Activated T-cell treated with anti-CD3 and anti-CD28 coated beads, Interleukin-2, amount 50 U/mL, for 72 hours (primary cell): ENCODE data around the gene WFIKKN2. TPM values are rescaled to one million over a fixed set of nuclear protein-coding genes. Genes with fewer than 3 reads are reported as not detected.

Experiments
- ATAC-seq, 2 donors: fragments of 150-1000 bp; cut with Tn5 transposase; replicated peaks in 1 of 2; 2 replicates each; pipeline ENCODE4 v1.10.0; 2021; ENCODE audit warnings: moderate library complexity in 2 of 2, mild to moderate bottlenecking in 1 of 2
- DNase-seq, 2 donors: peaks; one replicate each; pipeline ENCODE4 v3.0.0; 2021 to 2022; ENCODE audit warnings: mixed read lengths in 1 of 2
- H3K27ac Mint-ChIP-seq: one replicate; pipeline ENCODE4 v1.8.0; 2022; ENCODE audit warnings: mild to moderate bottlenecking, moderate library complexity, mixed read lengths
- H3K27me3 Mint-ChIP-seq: one replicate; pipeline ENCODE4 v1.8.0; 2022; ENCODE audit warnings: low read depth, mixed read lengths
- H3K36me3 Mint-ChIP-seq, 2 donors: one replicate each; pipeline ENCODE4 v1.8.0; 2022; ENCODE audit warnings: mixed read lengths in 2 of 2, mild to moderate bottlenecking in 1 of 2; ENCODE audit not compliant: insufficient read depth in 2 of 2
- H3K4me1 Mint-ChIP-seq: one replicate; pipeline ENCODE4 v1.8.0; 2022; ENCODE audit warnings: low read depth, mixed read lengths
- H3K4me3 Mint-ChIP-seq, 2 donors: one replicate each; pipeline ENCODE4 v1.8.0; 2022; ENCODE audit warnings: mild to moderate bottlenecking in 2 of 2, mixed read lengths in 2 of 2, moderate library complexity in 2 of 2
- H3K9me3 Mint-ChIP-seq, 2 donors: one replicate each; pipeline ENCODE4 v1.8.0; 2022; ENCODE audit warnings: mixed read lengths in 2 of 2
- total RNA-seq, 2 donors: library from RNA; stranded (reverse); gene quantifications; one replicate each; pipeline ENCODE4 v1.2.3, GENCODE V29; 2022

Gene WFIKKN2
- total RNA-seq, 2 donors from 2014 or later, result not detected

DNA sequence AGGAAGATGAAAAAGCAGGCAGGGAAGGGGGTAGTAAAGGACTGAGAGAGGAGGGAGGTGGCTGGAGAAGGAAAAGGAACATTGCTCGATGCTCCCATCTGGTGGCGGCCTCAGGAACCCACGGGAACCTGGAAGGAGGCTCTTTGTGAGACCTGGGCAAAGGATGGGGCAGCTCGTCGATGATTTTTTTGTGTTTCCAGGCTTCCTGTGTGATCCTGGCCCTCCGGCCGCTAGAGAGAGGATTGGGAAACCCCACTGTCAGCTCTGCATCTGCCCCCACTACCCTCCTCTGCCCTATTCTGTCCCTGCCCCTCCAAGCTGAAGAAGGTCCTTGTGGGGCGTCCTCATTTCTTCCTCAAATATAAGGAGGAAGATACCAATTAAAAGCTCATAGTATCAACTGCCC lies 6.6 kb downstream of the WFIKKN2 start:
- Mint-ChIP-seq H3K4me1 (no peaks in the 10 kb centered on the region), H3K27ac (no peak overlapping the region), H3K9me3 (no peaks in the 10 kb centered on the region), H3K36me3 (no peaks in the 10 kb centered on the region), H3K27me3 (no peaks in the 10 kb centered on the region), H3K4me3 (no peak overlapping the region)
- peak; percentile 69 to 72 for ATAC-seq
- DNase-seq, result peak; percentile 56 to 65

DNA sequence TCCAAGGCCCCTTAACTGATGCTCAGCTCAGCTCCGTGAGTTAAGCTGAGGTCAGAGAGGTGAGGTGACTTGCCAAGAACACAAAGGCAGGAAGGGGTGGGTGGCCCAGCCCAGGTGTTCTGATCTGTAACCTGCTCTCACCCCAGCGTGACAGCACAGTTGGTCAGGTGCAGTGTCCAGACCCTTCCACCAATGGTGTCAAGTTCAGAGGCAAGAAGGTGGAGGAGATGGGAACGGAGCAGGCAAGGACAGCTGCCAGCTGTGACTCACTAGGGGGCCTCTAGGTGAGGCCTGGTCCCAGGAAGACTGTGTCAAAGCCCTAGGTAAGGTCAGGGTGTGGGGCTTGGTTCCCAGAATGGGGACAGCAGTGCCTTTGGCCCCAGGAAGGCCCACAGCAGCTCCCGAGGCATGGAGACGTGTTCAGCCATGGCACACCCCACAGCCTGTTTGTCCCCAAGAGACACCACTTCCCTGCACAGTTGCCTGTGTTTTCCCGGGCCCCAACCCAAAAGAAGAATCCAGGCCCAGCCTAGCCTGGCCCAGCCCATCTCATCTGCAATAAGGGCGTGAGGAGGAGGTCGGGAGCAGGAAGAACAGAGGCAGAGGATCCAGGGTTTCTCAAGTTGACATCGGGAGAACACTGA lies 7.2 kb downstream of the WFIKKN2 start:
- no peaks in the 10 kb centered on the region for H3K9me3 Mint-ChIP-seq
- H3K27ac Mint-ChIP-seq, result no peak overlapping the region
- H3K4me3 Mint-ChIP-seq, result no peak overlapping the region
- no peak for DNase-seq
- no peaks in the 10 kb centered on the region for H3K36me3 Mint-ChIP-seq
- no peak for ATAC-seq
- no peaks in the 10 kb centered on the region for H3K4me1 Mint-ChIP-seq
- no peaks in the 10 kb centered on the region for H3K27me3 Mint-ChIP-seq

DNA sequence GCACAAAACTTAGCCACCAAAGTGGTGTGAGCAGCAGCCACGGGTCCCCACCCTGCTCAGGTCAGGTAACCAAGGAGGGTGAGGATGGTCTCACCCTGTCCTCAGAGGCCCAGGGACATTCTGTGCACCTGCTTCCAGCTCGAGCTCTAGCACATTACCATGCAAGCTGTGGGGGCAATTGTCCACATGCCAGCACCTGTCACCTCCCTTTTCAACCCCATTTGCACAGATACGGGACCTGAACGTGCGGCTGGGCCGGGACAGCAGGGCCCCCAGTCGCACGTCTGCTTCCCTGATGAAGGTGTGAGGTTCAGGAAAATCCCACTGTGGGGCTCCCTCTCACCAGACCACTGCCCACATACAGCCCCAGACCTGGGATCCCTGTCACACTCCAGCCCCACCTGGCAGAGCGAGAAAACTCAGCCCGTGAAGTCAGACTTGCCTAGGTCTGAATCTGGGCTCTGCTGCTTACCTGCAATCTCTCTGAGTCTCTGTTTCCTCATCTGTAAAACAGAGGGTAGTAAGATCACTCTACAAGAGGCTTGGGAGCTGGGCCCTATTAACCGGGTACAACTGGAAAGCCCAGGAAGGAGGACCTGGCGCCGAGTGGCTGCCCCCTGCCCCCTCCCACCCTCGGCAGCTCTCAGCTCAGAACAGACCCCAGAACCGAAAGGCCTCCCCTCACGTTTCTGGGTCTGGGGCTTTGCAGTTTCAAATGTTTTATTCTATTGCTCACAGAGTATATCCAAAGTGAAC lies 7.9 kb downstream of the WFIKKN2 start:
- H3K27ac Mint-ChIP-seq, result no peak overlapping the region
- H3K4me3 Mint-ChIP-seq, result no peak overlapping the region
- no peaks in the 10 kb centered on the region for H3K36me3 Mint-ChIP-seq
- no peak for DNase-seq
- H3K4me1 Mint-ChIP-seq, result no peaks in the 10 kb centered on the region
- no peaks in the 10 kb centered on the region for H3K27me3 Mint-ChIP-seq
- H3K9me3 Mint-ChIP-seq, result no peaks in the 10 kb centered on the region
- ATAC-seq, result no peak

DNA sequence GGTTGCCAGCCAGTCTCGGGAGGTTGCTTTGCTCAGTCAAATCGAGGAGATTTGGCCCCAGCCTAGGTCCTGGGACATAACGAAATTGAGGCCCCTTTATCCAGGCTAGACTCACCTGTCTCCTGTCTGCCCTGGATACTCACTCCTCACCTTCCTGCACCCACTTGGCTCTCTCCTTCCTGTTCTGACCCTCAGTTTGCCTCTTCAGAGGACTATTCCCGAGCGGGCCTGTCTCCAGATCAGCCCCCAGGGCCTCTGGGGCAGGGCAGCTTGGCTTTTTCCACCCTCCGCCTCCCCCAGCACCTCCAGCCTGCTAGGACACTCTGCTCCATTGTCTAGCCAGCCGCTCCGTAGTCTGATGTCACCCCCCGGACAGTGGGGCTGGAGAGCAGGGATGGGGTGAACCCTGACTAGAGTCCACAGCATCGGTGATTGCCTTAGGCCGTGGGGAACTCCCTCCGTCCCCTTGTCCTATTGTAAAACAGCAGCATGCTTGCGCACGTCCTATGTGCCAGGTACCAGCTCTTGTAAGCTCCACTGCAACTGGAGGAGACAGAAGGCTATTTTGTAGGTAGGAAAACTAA lies 8.8 kb downstream of the WFIKKN2 start:
- no peak for ATAC-seq

DNA sequence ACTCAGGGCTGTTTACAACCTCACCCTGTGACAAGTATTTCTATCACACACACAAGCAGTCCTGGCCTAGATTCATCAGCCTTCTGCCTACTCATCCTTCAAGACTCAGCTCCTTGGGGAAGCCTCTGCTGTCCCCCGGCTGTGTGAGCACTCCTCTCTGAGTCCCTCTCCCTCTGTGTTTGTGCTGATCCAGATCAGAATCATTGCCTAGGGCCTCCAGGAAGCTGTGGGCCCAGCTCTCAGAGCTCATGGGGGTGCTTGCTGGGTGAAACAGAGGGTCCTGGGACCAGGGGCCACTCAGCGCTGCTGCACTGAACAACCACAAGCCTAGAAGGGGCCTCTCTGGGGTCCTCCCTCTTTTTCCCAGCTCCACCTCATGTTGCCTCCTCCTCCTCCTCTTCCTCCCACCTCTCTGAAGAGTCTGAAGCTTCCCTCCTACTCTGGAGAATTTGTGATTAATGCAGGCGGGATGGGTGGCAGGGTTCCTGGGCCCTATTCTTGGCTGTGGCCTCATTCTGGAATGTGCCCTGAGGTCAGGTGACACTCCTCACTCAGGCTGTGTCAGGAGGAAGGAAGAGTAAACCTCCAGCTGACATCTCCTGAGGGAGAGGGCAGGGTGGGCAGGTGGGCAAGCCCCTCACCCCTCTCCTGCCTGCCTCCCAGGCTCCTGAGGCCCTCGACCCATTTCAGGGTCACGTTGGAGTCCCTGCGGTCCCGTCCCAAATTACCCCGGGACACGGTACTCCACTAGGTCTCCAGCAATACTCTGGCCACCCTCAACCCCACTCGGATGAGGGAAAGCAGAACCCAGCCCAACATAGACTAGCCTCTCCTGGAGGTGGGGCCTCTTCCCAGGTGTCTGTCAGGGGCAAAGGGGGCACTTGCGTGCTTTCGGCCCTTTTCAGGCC lies 10.1 kb downstream of the WFIKKN2 start:
- ATAC-seq (no peak), DNase-seq (no peak)
- H3K4me1 Mint-ChIP-seq, result no peaks in the 10 kb centered on the region
- H3K27me3 Mint-ChIP-seq, result no peaks in the 10 kb centered on the region
- no peak overlapping the region for H3K4me3 Mint-ChIP-seq
- no peaks in the 10 kb centered on the region for H3K36me3 Mint-ChIP-seq
- H3K9me3 Mint-ChIP-seq, result no peaks in the 10 kb centered on the region
- H3K27ac Mint-ChIP-seq, result no peak overlapping the region

More for the DNA sequence above, 8.8 kb downstream of the WFIKKN2 start:
- no peak for DNase-seq
- no peak overlapping the region for H3K27ac Mint-ChIP-seq
- H3K9me3 Mint-ChIP-seq, result no peaks in the 10 kb centered on the region
- no peaks in the 10 kb centered on the region for H3K4me1 Mint-ChIP-seq
- no peak overlapping the region for H3K4me3 Mint-ChIP-seq
- H3K36me3 Mint-ChIP-seq, result no peaks in the 10 kb centered on the region
- no peaks in the 10 kb centered on the region for H3K27me3 Mint-ChIP-seq

DNA sequence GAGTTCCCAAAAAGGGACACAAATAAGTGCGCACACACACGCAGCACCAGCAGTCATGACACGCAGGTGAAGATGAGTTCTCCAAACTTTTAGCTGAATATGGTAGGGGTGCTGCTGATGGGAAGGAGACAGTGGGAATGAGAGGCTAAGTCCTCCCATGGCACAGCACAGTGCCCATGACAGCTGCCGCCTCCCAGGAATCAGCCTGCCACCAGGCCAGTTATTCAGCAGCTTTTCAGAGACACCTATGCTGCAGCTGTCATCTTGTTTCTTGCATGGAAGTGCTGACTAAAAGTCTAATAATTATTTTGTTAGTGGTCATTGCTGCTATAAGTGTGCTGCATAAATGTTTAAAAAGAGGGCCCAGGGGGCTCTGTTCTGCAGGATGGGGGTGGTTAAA lies 12.2 kb downstream of the WFIKKN2 start:
- no peaks in the 10 kb centered on the region for H3K9me3 Mint-ChIP-seq
- no peak overlapping the region for H3K4me3 Mint-ChIP-seq
- ATAC-seq, result no peak
- no peaks in the 10 kb centered on the region for H3K36me3 Mint-ChIP-seq
- no peak overlapping the region for H3K27ac Mint-ChIP-seq
- no peaks in the 10 kb centered on the region for H3K27me3 Mint-ChIP-seq
- DNase-seq, result no peak
- H3K4me1 Mint-ChIP-seq, result peaks cover 12% of the 10 kb centered on the region

DNA sequence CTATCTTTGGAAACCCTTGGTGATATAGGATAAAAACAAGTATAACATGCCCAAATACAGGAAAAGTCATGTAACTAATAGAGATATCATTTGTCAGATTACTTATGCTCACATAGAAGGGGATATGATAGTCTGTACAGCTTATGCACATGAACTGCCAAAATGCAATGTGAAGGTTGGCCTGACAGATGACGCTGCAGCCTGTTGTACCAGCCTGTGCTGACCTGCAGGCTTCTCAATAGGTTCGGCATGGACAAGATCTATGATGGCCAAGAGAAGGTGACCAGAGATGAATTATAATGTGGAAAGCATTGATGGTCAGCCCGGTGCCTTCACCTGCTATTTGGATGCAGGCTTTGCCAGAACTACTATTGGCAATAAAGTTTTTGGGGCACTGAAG lies 12.7 kb downstream of the WFIKKN2 start:
- ATAC-seq (no peak), DNase-seq (no peak)
- Mint-ChIP-seq H3K27me3 (no peaks in the 10 kb centered on the region), H3K4me1 (peaks cover 16% of the 10 kb centered on the region), H3K4me3 (no peak overlapping the region), H3K27ac (no peak overlapping the region), H3K9me3 (no peaks in the 10 kb centered on the region), H3K36me3 (no peaks in the 10 kb centered on the region)

DNA sequence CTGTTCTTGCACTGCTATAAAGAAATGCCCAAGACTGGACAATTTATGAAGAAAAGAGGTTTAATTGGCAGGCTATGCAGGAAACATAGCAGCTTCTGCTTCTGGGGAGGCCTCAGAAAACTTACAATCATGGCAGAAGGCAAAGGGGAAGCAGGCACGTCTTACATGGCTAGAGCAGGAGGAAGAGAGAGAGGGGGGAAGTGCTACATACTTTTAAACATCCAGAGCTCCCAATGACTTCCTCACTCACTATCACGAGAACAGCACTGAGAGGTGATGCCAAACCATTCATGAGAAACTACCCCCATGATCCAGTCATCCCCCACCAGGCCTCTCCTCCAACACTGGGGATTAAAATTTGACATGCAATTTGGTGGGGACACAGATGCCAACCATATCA lies 13.3 kb downstream of the WFIKKN2 start:
- ATAC-seq (no peak), DNase-seq (no peak)
- Mint-ChIP-seq H3K27ac (no peak overlapping the region), H3K27me3 (no peaks in the 10 kb centered on the region), H3K9me3 (no peaks in the 10 kb centered on the region), H3K4me1 (peaks cover 16% of the 10 kb centered on the region), H3K4me3 (no peak overlapping the region), H3K36me3 (no peaks in the 10 kb centered on the region)

DNA sequence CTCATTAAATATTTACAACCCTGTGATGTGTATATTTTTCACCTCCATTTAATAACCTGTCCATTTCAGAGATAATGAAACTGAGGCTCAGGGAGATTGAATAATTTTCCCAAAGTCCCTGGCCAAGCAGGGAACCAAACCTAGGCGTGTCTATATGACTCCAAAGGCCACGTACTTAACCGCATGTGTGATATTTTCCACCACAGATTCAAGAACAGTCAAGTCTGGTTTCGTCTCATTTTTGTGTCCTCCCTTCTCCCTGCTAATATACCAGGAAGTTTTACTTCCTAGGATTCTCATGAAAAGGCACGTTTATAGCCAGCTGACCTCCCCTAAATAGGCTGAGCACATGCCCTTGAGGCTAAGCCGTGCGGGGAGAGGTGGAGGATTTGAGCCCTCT lies 15.3 kb downstream of the WFIKKN2 start:
- H3K27me3 Mint-ChIP-seq, result no peaks in the 10 kb centered on the region
- no peak for ATAC-seq
- no peak overlapping the region for H3K27ac Mint-ChIP-seq
- DNase-seq, result no peak
- H3K9me3 Mint-ChIP-seq, result no peaks in the 10 kb centered on the region
- H3K36me3 Mint-ChIP-seq, result no peaks in the 10 kb centered on the region
- no peak overlapping the region for H3K4me3 Mint-ChIP-seq
- H3K4me1 Mint-ChIP-seq, result peaks cover 16% of the 10 kb centered on the region

DNA sequence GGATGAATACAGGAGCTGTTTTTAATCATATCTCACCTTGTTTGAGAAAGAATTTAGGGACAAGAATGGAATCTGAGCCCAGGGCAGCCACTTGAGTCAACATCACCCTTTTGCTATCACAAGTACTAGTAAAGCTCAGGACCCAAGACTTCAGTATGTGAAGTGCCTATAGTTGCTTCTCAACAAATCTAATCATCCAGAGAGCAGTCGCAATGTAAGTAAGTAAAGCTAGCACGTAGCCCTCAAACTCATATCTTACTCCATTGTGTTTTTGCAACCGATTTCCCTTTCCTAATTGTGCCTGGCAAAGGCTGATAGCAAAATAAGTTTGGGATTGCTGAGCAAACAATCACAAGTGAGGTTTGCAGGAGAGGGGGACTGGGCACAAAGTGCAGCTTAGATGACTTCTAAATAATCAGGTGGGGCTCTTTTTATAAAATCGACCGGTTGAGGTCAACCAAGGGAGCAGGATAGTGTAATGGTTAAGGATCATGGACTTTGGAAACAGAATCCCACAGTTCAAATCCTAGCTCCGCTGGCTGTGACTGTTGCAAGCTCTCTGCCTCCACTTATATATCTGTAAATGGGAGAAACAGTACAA lies 17.7 kb downstream of the WFIKKN2 start:
- no peaks in the 10 kb centered on the region for H3K27me3 Mint-ChIP-seq
- H3K4me3 Mint-ChIP-seq, result peak overlapping the region in 1 of 2 donors; percentile 92

DNA sequence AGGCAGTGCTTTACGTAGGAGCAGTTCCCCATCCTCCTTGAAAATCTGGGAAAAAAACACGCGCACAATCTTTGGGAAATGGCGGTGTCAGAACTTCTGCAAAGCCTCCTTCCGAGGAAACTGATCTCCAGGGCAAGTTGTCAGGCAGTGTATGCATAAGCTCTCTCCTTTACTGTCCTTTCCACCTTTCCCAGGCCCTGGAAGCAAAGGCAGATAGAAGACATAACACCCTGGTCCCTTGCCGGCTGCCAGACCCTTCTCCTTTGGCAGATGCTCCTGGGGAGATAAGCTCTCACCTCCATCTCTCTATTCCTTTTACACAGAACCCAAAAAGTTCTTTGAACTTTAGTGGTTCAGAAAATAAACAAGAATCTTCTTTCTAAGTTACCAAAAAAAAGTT lies 18.4 kb downstream of the WFIKKN2 start:
- ATAC-seq, result no peak
- no peaks in the 10 kb centered on the region for H3K36me3 Mint-ChIP-seq
- no peak overlapping the region for H3K27ac Mint-ChIP-seq

More for the DNA sequence above, 17.7 kb downstream of the WFIKKN2 start:
- no peak for DNase-seq
- H3K4me1 Mint-ChIP-seq, result peaks cover 16% of the 10 kb centered on the region
- no peak for ATAC-seq
- no peaks in the 10 kb centered on the region for H3K9me3 Mint-ChIP-seq
- H3K36me3 Mint-ChIP-seq, result no peaks in the 10 kb centered on the region
- peak overlapping the region; percentile 98 for H3K27ac Mint-ChIP-seq

DNA sequence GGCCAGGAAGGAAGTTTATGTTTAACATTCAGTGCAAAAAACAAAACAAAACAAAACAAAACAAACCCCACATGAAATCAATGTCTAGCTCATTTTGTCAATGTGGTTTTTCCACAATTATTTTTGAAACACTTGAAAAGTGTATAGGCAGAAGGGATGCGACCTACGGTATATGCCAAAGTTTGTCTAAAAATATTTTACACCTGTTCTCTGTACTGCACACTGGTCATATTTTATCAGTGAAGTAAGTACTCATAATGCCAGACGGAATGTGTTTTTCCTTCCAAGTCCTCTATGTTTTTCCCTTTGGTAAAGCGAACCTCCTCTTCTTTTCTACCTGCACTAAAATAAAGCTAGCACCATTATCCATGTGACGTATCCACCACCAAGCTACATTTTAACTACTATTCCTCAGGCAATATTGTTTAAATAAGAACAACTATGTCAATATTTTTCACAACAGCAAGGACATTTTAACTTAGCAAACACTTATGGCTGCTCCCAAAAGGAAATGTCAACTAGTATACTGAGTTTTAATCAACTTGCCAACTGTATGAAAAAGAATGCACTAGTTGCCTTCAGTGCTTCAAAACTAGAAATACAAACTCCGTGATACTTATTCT lies 20.4 kb downstream of the WFIKKN2 start:
- peaks cover 16% of the 10 kb centered on the region for H3K4me1 Mint-ChIP-seq
- H3K27me3 Mint-ChIP-seq, result no peaks in the 10 kb centered on the region
- no peak overlapping the region for H3K4me3 Mint-ChIP-seq
- H3K27ac Mint-ChIP-seq, result no peak overlapping the region
- no peaks in the 10 kb centered on the region for H3K9me3 Mint-ChIP-seq
- no peaks in the 10 kb centered on the region for H3K36me3 Mint-ChIP-seq
- DNase-seq (no peak), ATAC-seq (no peak)

More for the DNA sequence above, 18.4 kb downstream of the WFIKKN2 start:
- H3K4me3 Mint-ChIP-seq, result no peak overlapping the region
- no peak for DNase-seq
- H3K9me3 Mint-ChIP-seq, result no peaks in the 10 kb centered on the region
- no peaks in the 10 kb centered on the region for H3K27me3 Mint-ChIP-seq
- peaks cover 16% of the 10 kb centered on the region for H3K4me1 Mint-ChIP-seq
